GM21528 (cell line): ENCODE measurements around the gene ADARB2.

Source experiments
- ATAC-seq: cut with Tn5 transposase; IDR thresholded peaks from one replicate; pipeline ENCODE4 v1.9.1; 2021; ENCODE audit warnings: mild to moderate bottlenecking, moderate library complexity; ENCODE audit not compliant: unreplicated experiment, low FRiP score

Gene ADARB2

DNA sequence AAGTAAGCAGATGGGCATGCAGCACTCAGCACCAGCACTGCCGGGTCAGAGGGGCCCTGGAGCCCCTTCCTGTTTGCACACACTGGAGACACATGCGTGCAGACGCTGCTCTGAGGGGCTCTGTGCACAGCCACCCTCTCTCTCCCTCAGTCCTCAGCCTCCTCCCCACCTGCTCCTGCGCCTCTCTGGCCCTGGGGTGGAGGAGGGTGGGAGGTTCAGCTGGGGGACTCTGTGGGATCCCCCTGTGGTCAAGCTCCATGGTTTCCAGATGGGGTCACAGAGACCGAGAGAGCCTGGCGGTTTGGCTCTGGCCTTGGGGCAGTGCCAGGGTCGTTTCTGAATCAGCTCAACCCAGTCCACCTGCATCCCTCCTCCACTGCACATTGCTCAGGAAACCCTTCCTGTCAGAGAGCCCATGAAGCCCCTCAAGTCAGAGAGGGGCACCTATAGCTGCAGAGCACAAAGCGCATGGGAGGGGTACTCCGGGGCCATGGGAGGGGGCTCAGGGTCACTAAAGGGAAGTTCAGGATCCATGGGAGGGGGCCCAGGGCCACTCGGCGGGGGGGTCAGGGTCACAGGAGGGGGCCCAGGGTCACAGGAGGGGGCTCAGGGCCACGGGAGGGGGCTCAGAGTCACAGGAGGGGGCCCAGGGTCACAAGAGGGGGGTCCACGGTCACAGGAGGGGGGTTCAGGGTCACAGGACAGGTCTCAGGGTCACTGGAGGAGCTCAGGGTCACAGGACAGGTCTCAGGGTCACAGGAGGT lies 161.7 kb downstream of the ADARB2 start:
- ATAC-seq: no peak

DNA sequence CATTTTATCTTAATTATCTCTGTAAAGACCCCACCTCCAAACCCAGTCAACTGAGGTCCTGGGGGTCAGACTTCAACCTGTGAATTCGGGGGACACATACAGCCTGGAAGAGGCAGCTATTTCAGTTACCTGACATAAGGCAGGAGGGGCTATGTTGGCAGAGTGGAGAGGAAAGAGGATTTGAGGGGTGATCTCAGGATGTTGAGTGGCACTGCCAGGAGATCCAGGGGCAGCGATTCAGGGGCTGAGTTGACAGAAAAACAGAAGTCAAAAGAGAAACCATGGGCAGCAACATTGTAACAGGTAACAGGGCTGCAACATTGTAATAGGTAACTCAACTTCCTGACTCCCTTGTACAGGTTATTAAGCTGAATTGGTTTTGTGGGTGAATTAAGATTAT lies 162.6 kb downstream of the ADARB2 start:
- ATAC-seq: no peak

DNA sequence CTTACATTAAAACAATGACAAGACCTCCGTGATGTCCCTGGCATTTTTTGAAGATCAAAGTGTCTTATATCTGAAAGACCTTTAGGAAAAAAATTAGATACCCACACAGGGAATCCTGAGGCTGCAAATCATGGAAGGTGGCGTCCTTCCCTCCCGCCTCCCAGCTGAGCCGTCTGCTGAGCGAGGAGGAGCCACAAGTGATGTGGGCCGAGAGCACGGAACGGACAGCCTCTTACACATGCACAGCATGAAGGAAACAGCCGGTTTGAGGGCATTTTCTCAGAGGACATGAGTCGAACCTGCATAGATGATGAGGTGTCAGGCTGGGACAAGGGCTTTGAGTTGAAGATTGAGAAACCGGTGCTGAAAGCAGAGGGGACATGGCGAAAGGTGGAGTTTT lies 163.3 kb downstream of the ADARB2 start:
- ATAC-seq: no peak

DNA sequence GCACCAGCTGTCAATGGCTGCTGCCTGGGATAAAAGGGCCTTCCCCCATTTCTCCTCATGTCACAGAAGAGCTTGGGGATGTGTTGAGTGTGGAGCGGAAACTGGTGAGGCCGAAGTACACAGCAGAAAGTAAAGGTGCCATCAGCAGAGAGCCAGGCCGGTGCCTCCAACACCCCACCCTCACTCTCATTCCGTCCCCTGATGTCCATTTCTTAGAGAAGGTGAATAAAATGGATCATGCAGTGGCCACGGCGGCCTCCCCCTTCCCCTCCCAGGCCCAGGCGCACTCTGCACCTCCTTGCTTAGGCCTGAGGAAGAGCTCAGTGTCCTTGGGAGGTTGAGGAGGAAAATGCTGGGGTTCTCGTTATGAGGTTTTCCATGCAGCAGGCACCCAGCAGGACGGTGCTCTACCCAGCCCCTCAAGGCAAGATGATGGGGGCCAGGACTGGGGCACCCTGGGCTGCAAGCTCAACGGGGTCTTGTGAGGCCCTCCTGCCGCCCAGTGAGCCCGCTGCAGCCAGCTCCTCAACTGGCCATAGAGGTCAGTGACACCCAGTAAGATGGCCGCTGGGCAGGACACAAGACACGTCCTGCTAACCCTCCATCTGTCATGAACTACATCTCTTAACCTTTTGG lies 163.9 kb downstream of the ADARB2 start:
- ATAC-seq: no peak

DNA sequence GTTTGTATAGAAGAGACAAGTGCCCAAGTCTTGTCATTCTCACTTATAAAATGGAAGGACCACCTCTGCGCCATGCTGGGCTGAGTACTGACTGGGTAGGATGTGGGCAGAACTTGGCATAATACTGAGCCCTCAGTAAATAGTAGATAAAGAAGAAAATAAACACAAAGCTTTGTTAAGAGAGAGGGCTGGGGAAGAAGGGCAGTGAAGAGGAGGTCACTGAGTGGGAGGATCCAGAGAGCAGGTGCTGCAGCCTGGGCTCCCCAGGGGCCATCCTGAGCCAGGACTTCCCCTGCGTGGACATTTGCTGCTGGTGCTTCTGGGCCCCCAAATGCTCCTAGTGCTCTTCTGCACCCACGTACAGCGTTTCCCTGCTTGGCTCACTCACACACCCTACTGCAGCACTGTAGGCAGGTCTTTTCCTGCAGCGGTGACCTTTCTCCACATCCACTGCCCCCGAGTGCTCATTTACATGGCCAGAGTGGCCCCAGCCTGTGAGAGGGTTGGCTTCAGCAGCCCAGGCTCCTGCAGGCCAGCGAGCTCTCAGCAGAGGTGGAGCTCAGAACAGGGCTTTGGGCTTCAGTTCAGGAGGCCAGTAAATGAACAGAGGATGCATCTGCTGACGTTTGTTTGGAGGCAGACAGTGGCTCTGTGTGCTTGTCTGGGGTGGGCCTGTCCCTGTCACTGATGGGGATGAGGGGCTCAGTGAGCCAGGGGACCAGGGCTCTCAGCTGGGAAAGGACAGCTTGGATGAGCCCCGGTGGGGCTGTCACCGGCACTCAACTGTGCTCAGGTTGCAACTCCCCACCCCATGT lies 164.6 kb downstream of the ADARB2 start:
- no peak for ATAC-seq

DNA sequence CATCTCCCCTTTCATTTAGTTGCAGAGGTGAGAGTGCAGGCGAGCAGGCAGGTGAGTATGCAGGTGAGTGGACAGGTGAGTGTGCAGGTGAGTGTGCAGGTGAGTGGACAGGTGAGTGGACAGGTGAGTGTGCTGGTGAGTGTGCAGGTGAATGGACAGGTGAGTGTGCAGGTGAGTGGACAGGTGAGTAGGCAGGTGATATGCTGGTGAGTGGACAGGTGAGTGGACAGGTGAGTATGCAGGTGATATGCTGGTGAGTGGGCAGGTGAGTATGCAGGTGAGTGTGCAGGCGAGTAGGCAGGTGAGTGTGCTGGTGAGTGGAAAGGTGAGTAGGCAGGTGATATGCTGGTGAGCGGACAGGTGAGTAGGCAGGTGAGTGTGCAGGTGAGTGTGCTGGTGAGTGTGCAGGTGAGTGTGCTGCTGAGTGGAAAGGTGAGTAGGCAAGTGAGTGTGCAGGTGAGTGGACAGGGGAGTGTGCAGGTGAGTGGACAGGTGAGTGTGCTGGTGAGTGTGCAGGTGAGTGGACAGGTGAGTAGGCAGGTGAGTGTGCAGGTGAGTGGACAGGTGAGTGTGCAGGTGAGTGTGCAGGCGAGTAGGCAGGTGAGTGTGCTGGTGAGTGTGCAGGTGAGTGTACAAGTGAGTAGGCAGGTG lies 165.6 kb downstream of the ADARB2 start:
- no peak for ATAC-seq

DNA sequence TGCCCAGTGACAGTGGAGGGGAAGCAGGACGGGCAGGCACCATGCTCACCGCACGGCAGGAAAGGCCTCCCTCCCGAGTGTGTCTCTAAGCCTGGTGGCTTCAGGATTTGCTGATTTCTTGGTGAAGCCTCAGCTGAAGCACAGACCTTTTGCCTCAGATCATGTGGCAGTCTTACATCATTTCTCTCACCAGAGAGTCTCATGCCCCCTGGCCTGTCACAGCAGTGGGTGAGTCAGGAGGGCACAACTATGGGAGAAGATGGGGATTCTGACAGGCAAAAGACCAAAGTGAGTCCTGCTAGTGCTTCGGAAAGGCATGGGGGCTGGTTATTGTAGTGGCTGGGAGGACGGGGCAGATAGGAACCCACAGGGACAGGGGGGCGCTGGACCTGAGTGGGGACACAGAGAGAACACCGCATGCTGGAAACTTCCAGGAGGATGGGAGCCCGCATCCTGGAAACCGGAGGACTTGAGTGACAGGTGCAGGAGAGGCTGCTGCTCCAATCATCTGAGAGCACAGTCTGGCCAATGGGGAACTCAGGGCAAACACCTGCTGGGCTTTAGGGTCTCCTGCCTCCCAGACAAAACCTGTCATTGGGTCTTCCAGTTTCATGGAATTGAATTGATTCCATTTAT lies 166.8 kb downstream of the ADARB2 start:
- no peak for ATAC-seq

DNA sequence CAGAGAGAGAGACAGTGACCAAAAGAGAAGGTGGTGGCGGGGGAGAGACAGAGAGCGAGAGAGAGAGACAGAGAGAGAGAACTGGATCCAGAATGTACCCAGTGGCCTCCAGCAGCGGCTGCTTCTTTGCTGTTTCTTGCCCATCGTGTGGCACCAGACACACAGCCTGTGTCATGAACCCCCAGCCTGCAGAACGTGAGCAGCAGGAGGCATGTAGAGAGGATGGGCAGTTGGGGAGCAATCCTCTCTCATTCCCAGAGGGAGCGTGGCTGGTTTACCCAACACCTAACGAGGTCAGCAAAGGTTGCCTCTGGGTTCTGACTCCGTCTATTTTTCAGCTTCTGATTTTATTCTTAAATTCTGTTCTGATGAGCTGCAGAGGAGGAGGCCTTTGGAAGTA lies 168.1 kb downstream of the ADARB2 start:
- ATAC-seq: no peak

DNA sequence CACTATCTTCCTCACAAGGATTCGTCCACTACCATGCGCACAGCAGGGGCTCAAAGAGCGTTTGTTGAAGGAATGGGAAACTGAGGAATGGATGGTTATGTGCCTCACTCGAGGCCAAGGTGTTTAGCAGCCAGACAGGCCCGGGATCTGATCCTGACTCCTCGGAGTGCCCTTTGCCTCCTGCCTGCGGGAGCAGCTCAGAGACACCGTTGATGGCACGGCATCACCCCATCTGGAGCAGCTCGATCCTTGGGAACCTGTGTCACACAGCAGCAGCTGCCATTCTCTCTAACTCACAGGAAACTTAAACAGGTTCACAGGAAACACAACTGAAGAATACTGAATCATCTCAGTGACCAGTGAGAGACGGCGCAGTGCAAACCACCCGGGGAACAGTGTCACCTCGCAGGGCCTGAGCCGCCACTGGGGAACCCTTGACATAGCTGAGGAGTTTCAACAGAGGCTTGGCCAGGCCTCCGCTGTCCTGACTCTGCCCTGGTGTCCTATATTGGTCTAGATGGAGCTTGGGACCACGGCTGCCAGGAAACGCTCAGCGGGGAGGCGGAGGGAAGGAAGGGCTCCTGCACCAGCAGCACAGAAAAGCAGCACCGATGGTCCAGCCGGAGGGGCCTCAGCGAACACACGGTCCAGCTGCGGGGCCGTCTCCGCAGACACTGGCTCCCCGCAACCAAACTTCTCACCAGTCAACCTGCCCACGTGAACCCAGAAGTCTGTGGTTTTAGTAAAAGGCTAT lies 169.4 kb downstream of the ADARB2 start:
- ATAC-seq: no peak

DNA sequence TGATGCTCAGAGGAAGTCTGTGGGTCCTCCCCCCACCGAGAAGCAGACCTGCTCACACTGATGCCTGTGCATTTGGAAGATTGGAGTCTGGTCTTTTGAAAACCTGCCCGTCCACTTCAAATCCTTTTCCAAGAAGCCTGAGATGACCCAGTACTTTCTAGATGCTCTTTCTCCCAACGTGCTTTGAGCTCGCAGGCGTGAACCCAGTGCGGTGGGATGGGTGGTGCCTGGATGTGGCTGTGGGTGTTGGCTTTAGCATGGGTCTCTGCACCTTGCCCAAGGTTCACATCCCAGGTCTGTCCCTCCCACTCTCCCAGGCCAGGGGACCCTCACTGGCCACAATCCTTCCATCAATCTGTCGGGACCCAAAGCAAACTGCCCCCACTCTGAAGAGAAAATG lies 170.2 kb downstream of the ADARB2 start:
- ATAC-seq: no peak

DNA sequence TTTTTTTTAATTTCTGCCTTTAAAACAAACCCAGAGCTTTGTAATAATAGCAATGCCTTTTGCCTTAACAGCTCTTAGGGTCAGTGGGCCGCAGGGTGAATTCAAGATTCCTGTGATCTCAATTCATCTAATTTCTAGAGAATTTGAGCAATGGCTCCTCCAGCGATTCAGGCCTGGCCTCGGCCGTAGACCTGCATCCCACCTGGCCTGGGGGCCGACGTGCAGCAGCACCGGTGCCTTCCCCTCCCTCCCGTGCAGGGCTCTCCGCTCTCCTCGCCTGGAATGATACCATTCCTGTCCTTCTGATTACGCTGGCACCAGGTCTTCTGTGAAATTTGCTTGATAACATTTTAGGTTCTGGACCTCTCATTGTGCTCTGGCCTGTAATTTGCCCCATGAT lies 172.5 kb downstream of the ADARB2 start:
- ATAC-seq: no peak

DNA sequence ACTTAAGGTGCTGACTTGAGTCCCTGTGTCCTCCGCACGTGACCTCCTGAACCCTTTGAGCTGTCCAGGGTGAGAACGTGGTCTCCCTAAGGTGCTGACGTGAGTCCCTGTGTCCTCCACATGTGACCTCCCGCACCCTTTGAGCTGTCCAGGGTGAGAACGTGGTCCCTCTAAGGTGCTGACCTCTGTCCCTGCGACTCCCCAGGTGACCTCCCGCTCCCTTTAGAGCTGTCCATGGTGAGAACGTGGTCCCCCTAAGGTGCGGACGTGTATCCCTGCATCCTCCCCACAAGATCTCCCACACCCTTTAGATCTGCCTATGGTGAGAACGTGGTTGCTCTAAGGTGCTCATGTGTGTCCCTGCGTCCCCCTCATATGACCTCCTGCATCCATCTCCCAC lies 174.3 kb downstream of the ADARB2 start:
- no peak for ATAC-seq

DNA sequence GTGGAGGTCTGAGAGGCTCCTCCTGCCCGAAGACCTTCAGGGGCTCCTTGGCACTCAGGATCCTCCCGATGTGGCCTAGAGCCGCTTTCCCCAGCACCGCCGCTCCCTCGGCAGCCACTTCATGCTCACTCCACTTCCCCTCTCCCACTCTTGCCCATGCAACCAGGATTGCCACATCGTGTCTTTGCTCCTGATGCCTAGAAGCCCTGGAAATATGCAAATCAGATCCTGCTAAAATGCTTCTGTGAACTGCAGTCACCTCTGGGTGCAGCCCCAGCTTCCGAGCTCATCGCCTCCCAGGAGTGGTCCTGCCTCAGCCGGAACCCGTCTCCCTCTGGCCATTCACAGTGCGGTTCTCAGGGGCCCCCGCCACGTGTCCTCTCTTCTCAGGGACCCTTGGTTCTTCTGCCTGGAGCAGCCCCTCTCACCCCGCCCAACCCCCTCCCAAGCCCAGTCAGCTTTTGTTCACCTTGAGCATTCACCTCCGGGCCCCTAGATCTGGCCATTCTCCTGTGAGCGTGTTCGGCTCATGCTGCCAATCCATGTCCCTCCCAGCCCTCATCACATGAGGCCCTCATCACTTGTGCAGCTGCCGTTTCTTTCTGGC lies 175.5 kb downstream of the ADARB2 start:
- no peak for ATAC-seq

DNA sequence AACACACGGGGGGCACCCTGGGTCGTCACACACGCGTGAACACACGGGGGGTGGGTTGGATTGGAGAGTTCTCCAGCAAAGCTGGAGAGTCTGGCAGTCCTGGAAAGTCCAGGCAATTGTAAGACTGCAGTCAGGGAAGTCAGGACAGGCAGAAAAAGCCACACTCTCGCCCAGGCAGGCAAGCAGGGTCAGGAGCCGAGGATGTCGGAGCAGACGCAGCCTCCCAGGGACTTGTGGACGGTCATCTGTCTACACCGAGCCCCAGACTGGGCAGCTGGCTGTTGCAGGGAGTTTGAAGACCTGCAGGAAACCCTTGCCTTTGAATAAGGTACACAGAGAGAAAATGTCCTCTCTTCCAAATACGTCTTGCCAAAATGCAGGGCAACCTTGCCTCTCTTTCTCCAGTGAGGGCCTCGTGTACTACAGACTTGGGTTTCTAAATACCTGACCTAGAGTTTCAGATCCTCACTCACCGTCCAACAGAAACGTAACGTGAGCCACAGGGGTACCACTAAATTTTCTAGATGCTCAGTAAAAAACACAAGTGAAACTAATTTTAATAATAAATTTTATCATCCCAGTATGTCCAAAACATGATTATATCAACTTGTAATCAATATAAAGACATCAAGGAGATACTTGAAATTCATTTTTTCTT lies 176.7 kb downstream of the ADARB2 start:
- ATAC-seq: no peak

DNA sequence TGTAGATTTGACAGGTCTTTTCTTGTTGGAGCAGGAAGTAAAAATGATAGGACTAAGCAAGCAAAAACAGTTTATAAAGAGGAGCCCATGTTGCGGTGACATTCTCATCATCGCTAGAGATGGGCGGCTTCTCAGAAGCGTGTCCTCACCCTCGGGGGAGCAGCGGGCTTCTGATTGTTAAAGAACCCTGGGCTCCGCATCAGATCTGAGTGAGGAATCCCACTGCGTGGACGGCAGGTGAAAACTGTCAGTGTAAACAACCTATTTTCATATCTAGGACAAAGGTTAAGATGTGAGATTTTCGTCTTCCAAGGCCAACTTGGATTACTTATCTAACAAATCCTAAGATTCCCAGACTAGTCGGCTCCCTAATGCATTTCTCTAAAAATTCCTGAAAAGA lies 177.6 kb downstream of the ADARB2 start:
- no peak for ATAC-seq

DNA sequence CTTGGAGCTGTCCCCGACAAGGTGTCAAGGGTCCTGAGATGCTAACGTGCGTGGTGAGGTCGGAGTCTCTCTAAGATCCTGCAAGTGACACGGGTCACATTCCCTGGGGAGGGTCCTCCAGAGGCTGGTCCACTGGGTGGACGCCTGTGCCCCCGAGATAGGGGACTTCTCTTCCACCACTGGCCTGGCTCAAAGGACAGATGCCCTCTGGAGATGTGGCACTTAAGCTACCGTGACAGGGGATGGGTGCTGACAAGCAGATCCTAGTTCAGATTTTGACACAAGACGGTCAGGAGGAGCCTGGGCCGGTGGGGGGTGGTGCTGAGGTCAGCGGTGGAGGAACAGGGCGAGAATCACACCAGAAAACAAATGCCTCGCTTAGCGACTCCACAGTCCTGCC lies 178.0 kb downstream of the ADARB2 start:
- no peak for ATAC-seq

DNA sequence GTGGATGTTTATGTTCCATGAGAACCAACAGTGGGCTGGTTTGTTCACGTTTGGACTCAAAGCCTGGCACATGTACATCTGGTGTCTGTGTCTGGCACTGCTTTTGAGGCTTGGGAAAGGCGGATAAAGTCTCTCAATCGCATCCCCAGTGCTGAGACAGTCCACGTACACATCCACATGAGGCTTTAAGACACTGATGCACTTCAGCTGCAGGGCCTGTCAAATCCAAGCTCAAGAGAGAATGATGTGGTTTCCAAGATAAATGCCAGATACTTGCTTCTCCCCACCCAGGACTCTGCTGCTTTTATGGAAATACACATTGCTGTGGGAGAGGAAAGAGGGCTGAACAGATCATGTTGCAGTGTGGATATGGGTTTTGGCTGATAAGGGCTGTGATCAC lies 178.4 kb downstream of the ADARB2 start:
- ATAC-seq: no peak

DNA sequence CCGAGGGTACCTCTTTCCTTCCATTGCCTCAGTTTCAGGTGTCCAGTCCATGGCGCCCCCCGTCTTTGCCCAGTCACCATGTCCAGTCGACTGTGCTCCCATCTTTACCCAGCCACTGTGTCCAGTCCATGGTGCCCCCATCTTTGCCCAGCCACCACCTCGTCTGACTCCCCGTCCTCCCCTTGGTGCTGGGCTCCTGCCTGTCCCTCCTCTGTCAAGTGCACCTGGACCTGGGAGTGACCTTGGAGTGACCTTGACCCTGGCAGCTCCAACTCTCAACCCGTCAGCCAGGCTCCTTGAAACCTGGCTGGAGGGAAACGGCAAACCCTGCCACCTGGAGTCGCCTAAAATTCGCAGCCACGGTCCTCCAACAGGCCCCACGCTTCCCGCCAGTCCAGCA lies 180.2 kb downstream of the ADARB2 start:
- no peak for ATAC-seq

DNA sequence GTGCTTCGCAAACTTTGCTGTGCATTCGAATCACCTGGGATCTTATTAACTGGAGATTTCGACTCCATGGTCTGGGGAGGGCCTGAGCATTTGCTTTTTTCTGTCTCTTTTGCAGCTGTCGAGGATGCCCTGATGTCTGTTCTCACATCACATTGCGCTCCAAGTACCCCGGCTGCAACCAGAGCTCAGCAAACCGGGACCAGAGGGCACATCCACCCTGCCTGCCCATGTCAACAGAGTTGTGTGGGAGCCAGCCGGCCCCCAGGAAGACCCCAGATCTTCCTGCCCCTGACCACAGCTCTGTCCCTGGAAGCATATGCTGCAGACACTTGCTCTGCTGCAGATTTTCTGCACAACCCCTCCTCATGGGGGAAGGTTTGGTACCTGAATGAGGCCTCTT lies 180.8 kb downstream of the ADARB2 start:
- ATAC-seq: no peak
